HTERT RPE-1 (cell line): ENCODE measurements around the gene ALS2CL.

Experiments used
- in situ Hi-C: fragments of 300-500 bp; cut with MboI; formaldehyde crosslinking; loops from 4 replicates; pipeline ENCODE4 v1.14.3; 2020; ENCODE audit warnings: low sequenced_read_pairs

ALS2CL gene

GRCh38 chr3:46680298-46680826, 13.1 kb downstream of the ALS2CL start:
- in situ Hi-C loops, result no loop called here

GRCh38 chr3:46679681-46680080, 13.8 kb downstream of the ALS2CL start:
- in situ Hi-C loops, result no loop called here

GRCh38 chr3:46678280-46678679, 15.2 kb downstream of the ALS2CL start:
- in situ Hi-C loops, result no loop called here

- in situ Hi-C loops, result no loop called here
Measured at GRCh38 chr3:46677411-46677726, 16.1 kb downstream of the ALS2CL start.

GRCh38 chr3:46676601-46677410, 16.7 kb downstream of the ALS2CL start:
- in situ Hi-C loops, result no loop called here

- in situ Hi-C loops, result no loop called here
Measured at GRCh38 chr3:46675843-46676567, 17.5 kb downstream of the ALS2CL start.

- in situ Hi-C loops, result no loop called here
Measured at GRCh38 chr3:46675426-46675825, 18.1 kb downstream of the ALS2CL start.

- in situ Hi-C loops, result no loop called here
Measured at GRCh38 chr3:46674031-46674845, 19.2 kb downstream of the ALS2CL start.

- in situ Hi-C loops, result no loop called here
Measured at GRCh38 chr3:46673151-46674030, 20.1 kb downstream of the ALS2CL start.

GRCh38 chr3:46672349-46672695, 21.2 kb downstream of the ALS2CL start:
- in situ Hi-C loops, result no loop called here

- in situ Hi-C loops, result no loop called here
Measured at GRCh38 chr3:46671541-46672348, 21.7 kb downstream of the ALS2CL start.

- in situ Hi-C loops, result no loop called here
Measured at GRCh38 chr3:46670891-46671427, 22.5 kb downstream of the ALS2CL start.

GRCh38 chr3:46670000-46670890, 23.2 kb downstream of the ALS2CL start:
- in situ Hi-C loops, result no loop called here

- in situ Hi-C loops, result no loop called here
Measured at GRCh38 chr3:46669191-46669999, 24.1 kb downstream of the ALS2CL start.

- in situ Hi-C loops, result no loop called here
Measured at GRCh38 chr3:46668591-46668990, 24.9 kb downstream of the ALS2CL start.

GRCh38 chr3:46668116-46668515, 25.4 kb downstream of the ALS2CL start:
- in situ Hi-C loops, result no loop called here

GRCh38 chr3:46667657-46668056, 25.8 kb downstream of the ALS2CL start:
- in situ Hi-C loops, result no loop called here
